GM19351 (cell line): Measurements from ENCODE around the gene WNT3A.
A peak's percentile ranks its signal among the peaks of the same experiment; 100 is the strongest.

Experiments
- ATAC-seq: cut with Tn5 transposase; IDR thresholded peaks from one replicate; pipeline ENCODE4 v1.9.1; 2021; ENCODE audit warnings: mild to moderate bottlenecking, moderate library complexity; ENCODE audit not compliant: unreplicated experiment

WNT3A gene

DNA sequence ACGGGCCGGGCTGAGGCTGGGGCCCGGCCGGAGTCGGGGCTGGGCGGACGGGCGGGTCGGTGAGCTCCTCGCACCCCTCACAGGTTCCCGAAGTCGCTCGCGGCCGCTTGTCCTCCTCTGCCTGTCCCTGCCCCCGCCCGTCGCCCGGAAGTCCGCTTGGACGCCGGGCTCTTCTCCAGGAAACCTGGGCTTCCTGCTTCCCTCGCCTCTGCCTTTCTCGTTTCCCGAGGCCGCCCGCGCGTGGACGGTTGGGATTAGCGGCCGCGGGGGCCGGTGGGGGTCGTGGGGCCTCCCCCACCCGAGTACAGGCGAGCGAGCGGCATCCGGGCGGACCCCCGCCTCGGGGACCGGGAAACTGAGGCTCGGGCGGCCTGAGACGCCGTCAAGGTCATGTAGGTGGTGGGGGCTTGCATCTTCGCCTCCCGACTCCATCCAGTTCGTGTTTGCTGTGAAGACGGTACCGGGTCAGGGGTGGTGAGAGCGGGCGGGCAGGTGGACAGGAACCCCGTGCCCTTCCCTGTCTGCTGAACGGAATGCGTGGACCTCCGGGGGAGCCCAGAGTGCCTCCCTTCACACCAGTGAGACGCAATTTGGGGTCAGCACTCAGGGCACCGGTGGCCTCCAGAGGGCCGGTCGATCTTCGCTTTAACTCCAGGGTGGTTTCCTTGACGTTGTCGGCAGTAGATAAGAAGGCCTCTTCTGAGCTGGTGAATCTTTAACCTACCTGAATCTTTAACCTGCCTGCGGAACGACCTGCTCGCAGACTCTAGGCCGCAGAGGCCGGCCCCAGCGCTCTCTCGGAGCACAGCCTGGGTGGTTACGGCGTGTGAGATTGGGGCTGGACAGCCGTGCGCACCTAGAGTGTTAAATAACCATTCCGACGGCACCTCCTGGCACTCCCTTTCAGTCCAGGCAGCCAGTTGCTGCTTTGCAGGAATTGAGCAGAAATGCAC lies 76.4 kb downstream of the WNT3A start:
- ATAC-seq: peak; percentile 12

DNA sequence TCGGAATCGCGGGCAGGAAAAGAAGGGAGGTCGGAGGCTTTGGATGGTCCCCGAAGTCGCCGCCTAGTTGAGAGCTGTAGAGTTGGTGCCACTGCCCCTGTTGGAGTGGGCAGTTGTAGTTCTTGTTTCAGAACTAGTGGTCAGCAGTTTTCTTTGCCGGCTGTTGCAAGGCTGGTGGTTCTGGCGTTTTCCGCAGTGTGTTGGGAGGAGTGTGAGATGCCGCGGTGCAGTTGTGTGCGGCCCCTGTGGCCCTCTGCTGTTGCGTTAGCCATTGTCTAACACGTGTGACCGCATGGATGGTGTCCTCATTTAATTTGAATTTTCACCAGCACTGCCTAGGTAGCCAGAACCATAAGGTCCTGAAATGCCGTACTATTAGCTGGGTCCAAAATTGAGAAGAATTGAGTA lies 77.1 kb downstream of the WNT3A start:
- no peak for ATAC-seq

GRCh38 chr1:228084325-228084724 lies 77.5 kb downstream of the WNT3A start:
- ATAC-seq: no peak

GRCh38 chr1:228084797-228085196 lies 78.0 kb downstream of the WNT3A start:
- no peak for ATAC-seq

DNA sequence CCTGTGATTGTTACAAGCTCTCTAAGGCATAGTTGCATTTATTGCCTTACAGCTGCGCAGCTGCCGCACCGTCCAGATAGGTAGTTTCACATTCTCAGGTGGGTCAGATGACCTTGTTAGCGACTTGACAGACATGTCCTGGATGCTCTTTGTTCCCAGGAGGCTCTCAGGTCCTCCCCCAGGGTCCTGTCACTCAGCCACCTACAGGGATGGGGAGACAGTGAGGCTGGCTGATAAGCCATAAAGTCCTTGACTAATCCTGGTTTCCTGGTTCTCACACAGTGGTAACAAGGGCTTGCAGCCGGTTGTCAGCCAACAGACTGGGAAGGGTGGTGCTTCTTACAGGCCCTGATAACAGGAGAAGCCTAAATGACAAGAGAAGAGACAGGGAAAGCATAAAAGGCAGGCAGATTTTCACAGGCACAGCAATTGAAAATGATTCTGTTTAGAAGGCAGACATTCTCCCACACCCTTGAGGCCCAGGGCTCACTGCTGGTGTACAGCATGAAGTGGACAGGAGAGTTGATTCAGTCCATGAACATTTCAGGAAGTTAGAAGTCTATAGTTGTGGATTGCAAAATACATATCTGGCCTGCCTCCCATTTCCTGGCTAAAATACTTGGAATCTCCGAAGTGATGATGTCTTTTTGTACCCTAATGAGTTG lies 78.6 kb downstream of the WNT3A start:
- ATAC-seq: no peak

- ATAC-seq: no peak
Measured at GRCh38 chr1:228087771-228088251, 81.0 kb downstream of the WNT3A start.

DNA sequence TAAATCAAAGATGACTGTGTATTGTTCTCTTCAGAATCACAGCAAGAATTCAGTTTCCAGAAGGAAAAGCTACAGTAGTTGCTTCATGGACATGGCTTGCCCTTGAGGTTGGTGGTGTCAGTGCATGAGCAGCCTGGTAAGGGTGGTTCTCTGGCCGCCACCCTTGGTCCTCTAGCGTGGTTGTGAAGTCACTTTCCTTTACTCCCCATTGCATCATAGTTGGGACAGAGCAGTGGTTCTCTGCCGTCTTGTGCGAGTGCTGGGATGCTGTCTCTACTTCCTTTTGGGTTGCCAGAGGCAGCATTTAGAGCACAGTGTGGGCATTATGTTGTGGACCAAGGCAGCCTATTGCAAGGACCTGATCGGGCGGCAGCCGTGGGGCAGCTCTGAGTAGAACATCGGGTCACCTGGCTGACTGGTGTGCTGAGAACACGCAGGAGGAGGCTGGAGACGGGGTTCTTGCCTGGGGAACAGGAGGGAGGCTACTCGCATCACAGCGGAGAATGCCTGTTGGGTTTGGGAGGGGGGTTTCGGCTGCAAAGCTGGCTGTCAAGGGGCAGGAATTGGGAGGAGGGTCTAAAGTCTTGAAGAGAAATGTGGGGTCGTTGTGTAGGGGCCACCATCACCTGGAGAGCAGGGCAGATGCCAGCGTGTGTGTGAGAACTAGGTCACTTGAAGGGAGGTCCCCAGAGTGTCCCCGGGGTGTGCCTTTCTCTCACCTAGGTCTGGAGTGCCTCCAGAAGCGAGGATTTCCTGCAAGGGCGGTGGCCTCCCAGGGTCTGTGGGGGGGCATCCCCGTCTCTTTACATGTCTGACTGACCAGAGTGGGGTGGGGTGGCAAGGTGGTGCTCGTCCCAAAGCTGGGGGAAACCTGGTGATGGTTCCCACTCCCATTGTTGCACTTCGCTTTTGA lies 82.0 kb downstream of the WNT3A start:
- no peak for ATAC-seq

GRCh38 chr1:228089519-228090380 lies 83.0 kb downstream of the WNT3A start:
- no peak for ATAC-seq

GRCh38 chr1:228090613-228091081 lies 83.8 kb downstream of the WNT3A start:
- ATAC-seq: no peak

- ATAC-seq: no peak
Measured at GRCh38 chr1:228091084-228091483, 84.3 kb downstream of the WNT3A start.

DNA sequence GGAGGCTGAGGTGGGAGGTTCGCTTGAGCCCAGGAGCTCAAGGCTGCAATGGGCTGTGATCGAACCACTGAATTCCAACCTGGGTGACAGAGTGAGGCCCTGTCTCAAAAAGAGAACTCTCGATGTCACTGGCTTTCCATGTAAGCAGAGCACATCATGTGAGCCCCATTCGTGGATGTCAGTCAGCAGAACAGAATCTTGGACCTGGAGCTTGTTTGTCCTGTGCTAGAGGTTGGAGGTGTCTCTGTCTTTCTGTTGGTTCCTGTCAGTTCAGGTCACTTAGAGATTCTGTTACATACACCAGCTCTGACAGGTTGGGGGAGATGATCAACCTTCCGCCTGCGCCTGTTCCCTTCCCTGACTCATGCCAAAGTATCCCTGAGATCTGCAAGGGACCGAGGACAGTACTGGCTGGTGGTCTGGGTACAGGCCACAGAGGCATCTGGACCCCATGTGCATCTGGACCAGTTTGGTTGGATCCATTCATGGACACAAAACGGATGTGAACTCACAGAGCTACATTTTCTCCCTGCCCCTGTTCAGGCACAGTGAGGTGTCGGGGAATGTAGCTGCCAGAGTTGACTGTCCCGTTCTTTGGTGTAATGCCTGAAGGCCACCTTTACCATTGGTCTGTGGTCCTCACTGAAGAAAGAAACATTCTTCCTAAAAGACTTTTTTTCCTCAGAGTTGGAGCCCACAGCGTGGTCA lies 85.7 kb downstream of the WNT3A start:
- ATAC-seq: no peak

- ATAC-seq: no peak
Measured at GRCh38 chr1:228093050-228093906, 86.5 kb downstream of the WNT3A start.

GRCh38 chr1:228094432-228095016 lies 87.7 kb downstream of the WNT3A start:
- no peak for ATAC-seq

DNA sequence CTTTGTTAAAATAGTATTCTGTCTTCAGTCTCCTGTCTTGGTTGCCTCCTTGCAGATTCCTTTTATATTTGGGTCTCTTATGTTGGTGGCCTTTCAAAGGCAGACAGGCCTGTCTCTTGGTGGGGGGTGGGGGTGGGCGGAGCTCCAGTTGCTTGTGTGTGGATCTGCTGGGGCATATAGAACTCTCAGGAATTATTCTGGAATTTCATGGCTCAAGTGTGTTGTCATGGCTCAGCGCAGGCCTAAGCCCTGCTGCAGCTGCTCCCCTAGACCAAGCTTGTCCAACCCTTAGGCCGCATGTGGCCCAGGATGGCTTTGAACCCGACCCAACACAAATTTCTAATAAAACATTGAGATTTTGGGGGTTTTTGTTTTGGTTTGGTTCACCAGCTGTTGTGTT lies 88.4 kb downstream of the WNT3A start:
- ATAC-seq: no peak

- no peak for ATAC-seq
Measured at GRCh38 chr1:228095938-228096337, 89.1 kb downstream of the WNT3A start.

GRCh38 chr1:228096416-228097332 lies 89.9 kb downstream of the WNT3A start:
- no peak for ATAC-seq
